22Rv1 (cell line): ENCODE measurements around the gene CCL21.

ENCODE experiments used
- CTCF ChIP-seq: fragments of 450-650 bp; IDR thresholded peaks from 2 replicates; pipeline ENCODE4 v1.5.1; 2017; ENCODE audit warnings: mild to moderate bottlenecking
- ZFX ChIP-seq: fragments of 450-650 bp; IDR thresholded peaks from 2 replicates; pipeline ENCODE4 v1.6.1; 2017; ENCODE audit warnings: antibody characterized with exemption, borderline replicate concordance

DNA sequence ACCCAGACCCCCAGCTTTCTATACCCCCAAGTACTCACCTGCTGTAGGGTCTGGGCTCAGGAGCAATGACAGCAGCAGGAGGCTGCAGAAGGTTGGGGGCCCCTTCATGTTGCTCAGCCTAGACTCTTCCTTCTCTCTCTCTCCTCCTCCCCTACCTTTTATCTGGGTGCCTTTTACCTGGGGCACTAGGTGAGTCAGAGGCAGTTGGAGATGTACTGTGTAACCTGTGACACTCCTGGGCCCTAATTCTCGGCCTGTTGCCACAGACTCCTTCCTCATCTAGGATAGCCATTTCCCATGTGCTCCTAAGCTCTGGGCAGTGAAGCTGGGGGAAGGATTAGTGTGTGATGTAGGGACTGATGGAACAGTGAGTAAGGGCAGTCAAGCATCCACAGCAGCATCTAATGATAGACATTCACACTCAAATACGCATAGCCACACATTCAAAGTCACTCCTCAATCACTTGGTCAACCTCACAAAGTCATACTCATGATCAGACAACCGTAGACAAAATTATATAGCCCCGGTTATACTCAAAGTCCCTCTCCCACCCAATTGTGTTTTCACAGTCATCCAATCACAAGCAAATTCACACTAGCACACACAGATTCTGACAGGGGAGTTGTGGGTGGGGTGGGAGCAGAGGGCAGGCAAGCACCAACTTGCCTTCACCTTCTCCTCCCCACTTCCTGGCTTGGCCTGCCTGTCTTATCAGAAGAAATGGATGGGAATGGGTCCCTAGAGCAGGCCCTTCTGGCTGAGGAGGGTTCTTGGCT is 47.2 kb downstream of the CCL21 start, which contains the start of gene CCL27:
- TF ChIP-seq CTCF (no peak), ZFX (no peak)
